HEK293 (cell line): ENCODE measurements around the gene GANAB.

Experiments used
- CTCF ChIA-PET: fragments of 350-600 bp; formaldehyde crosslinking; extraction: SDS; loops from one replicate; lab custom pipeline; 2021; ENCODE audit warnings: antibody characterized with exemption; lab: Yijun Ruan, JAX
- POLR2A ChIA-PET: fragments of 300-600 bp; formaldehyde crosslinking; extraction: SDS; loops from one replicate; lab custom pipeline; 2020; ENCODE audit warnings: antibody characterized with exemption, inconsistent platforms; lab: Yijun Ruan, JAX
- H3K27ac ChIP-seq: fragments of 200-500 bp; sonication (Bioruptor generic); 2 replicates; pipeline ENCODE4 v1.5.1; 2014; ENCODE audit warnings: low read depth, low read length, control low read depth, inconsistent platforms; ENCODE audit errors: extremely low read depth
- H3K36me3 ChIP-seq, 2 experiments: fragments of 200-500 bp in 1 of 2; sonication (Bioruptor generic) in 1 of 2; 1 replicate in 1 of 2; 2 replicates in 1 of 2; pipeline ENCODE4 v1.5.1; 2014 to 2017; ENCODE audit warnings: inconsistent platforms in 2 of 2, low read length in 2 of 2; ENCODE audit not compliant: control insufficient read depth in 2 of 2, insufficient read depth in 1 of 2
- H3K4me1 ChIP-seq: fragments of 200-500 bp; sonication (Bioruptor generic); 2 replicates; pipeline ENCODE4 v1.5.1; 2014; ENCODE audit warnings: mild to moderate bottlenecking, low read length, inconsistent platforms; ENCODE audit not compliant: control insufficient read depth, insufficient read depth
- H3K4me3 ChIP-seq: 2 replicates; pipeline ENCODE4 v1.5.1; 2011; ENCODE audit warnings: low read depth, mild to moderate bottlenecking, control low read depth, low read length, moderate library complexity
- H3K9me3 ChIP-seq: fragments of 200-500 bp; sonication (Bioruptor generic); 2 replicates; pipeline ENCODE4 v1.5.1; 2014; ENCODE audit warnings: low read depth, low read length, inconsistent platforms; ENCODE audit not compliant: control insufficient read depth, insufficient read depth
- IKZF3 ChIP-seq: fragments of 450-650 bp; IDR thresholded peaks from 2 replicates; pipeline ENCODE4 v1.5.0; 2018; ENCODE audit warnings: missing biosample characterization, mild to moderate bottlenecking, missing genetic modification characterization, moderate library complexity
- SCRT1 ChIP-seq: fragments of 450-650 bp; formaldehyde crosslinking; IDR thresholded peaks from 2 replicates; pipeline ENCODE4 v1.5.1; 2016; ENCODE audit warnings: missing biosample characterization, missing genetic modification characterization, borderline replicate concordance
- SP2 ChIP-seq: fragments of 450-650 bp; formaldehyde crosslinking; IDR thresholded peaks from 2 replicates; pipeline ENCODE4 v1.5.1; 2016; ENCODE audit warnings: missing biosample characterization, missing genetic modification characterization
- SP7 ChIP-seq: fragments of 450-650 bp; formaldehyde crosslinking; IDR thresholded peaks from 2 replicates; pipeline ENCODE4 v1.5.1; 2016; ENCODE audit warnings: missing biosample characterization, missing genetic modification characterization
- TCF7L2 ChIP-seq: IDR thresholded peaks from 2 replicates; pipeline ENCODE4 v1.6.1; 2011; ENCODE audit warnings: low read depth, mild to moderate bottlenecking, inconsistent platforms, low read length, moderate library complexity, borderline replicate concordance
- TRIM28 ChIP-seq: IDR thresholded peaks from 2 replicates; pipeline ENCODE4 v1.6.1; 2011; ENCODE audit warnings: low read length, control low read depth, borderline replicate concordance
- ZBTB48 ChIP-seq: fragments of 450-650 bp; formaldehyde crosslinking; IDR thresholded peaks from 2 replicates; pipeline ENCODE4 v1.5.1; 2016; ENCODE audit warnings: missing biosample characterization, missing genetic modification characterization
- ZBTB8A ChIP-seq: fragments of 450-650 bp; formaldehyde crosslinking; IDR thresholded peaks from 2 replicates; pipeline ENCODE4 v1.5.1; 2016; ENCODE audit warnings: missing biosample characterization, missing genetic modification characterization
- ZNF184 ChIP-seq: fragments of 450-650 bp; IDR thresholded peaks from 2 replicates; pipeline ENCODE4 v1.5.1; 2018; ENCODE audit warnings: missing biosample characterization, mild to moderate bottlenecking, missing genetic modification characterization
- ZNF302 ChIP-seq: fragments of 450-650 bp; formaldehyde crosslinking; IDR thresholded peaks from 2 replicates; pipeline ENCODE4 v1.5.1; 2016; ENCODE audit warnings: missing biosample characterization, missing genetic modification characterization, low read depth
- ZNF366 ChIP-seq: fragments of 450-650 bp; formaldehyde crosslinking; conservative IDR thresholded peaks from 2 replicates; pipeline ENCODE4 v1.5.1; 2016; ENCODE audit warnings: missing biosample characterization, missing genetic modification characterization
- ZNF416 ChIP-seq: fragments of 450-650 bp; formaldehyde crosslinking; IDR thresholded peaks from 2 replicates; pipeline ENCODE4 v1.5.1; 2016; ENCODE audit warnings: missing biosample characterization, missing genetic modification characterization
- ZNF423 ChIP-seq: fragments of 450-650 bp; formaldehyde crosslinking; IDR thresholded peaks from 2 replicates; pipeline ENCODE4 v1.5.1; 2016; ENCODE audit warnings: missing biosample characterization, missing genetic modification characterization
- ZNF433 ChIP-seq: fragments of 450-650 bp; formaldehyde crosslinking; IDR thresholded peaks from 2 replicates; pipeline ENCODE4 v1.5.1; 2016; ENCODE audit warnings: missing biosample characterization, missing genetic modification characterization, low read depth
- ZNF510 ChIP-seq: fragments of 450-650 bp; formaldehyde crosslinking; IDR thresholded peaks from 2 replicates; pipeline ENCODE4 v1.5.1; 2018; ENCODE audit warnings: mild to moderate bottlenecking, missing genetic modification characterization, missing biosample characterization; ENCODE audit not compliant: insufficient replicate concordance
- ZNF555 ChIP-seq: fragments of 450-650 bp; formaldehyde crosslinking; conservative IDR thresholded peaks from 2 replicates; pipeline ENCODE4 v1.5.1; 2017; ENCODE audit warnings: missing biosample characterization, mild to moderate bottlenecking, missing genetic modification characterization, inconsistent platforms
- ZNF585B ChIP-seq: fragments of 450-650 bp; formaldehyde crosslinking; IDR thresholded peaks from 2 replicates; pipeline ENCODE4 v1.5.1; 2016; ENCODE audit warnings: missing biosample characterization, missing genetic modification characterization
- ZNF596 ChIP-seq: fragments of 450-650 bp; IDR thresholded peaks from 2 replicates; pipeline ENCODE4 v1.5.0; 2018; ENCODE audit warnings: missing biosample characterization, mild to moderate bottlenecking, missing genetic modification characterization, moderate library complexity
- ZNF610 ChIP-seq: fragments of 450-650 bp; formaldehyde crosslinking; IDR thresholded peaks from 2 replicates; pipeline ENCODE4 v1.5.1; 2016; ENCODE audit warnings: missing biosample characterization, missing genetic modification characterization, borderline replicate concordance
- ZNF707 ChIP-seq: fragments of 450-650 bp; formaldehyde crosslinking; IDR thresholded peaks from 2 replicates; pipeline ENCODE4 v1.5.1; 2016; ENCODE audit warnings: missing biosample characterization, missing genetic modification characterization
- ZNF777 ChIP-seq: fragments of 450-650 bp; formaldehyde crosslinking; IDR thresholded peaks from 2 replicates; pipeline ENCODE4 v1.5.1; 2017; ENCODE audit warnings: missing biosample characterization, missing genetic modification characterization, borderline replicate concordance
- ZSCAN23 ChIP-seq: fragments of 450-650 bp; formaldehyde crosslinking; IDR thresholded peaks from 2 replicates; pipeline ENCODE4 v1.5.1; 2016; ENCODE audit warnings: missing biosample characterization, missing genetic modification characterization
- TF ChIP-seq, protein P1 (sequence below): fragments of 450-650 bp; formaldehyde crosslinking; IDR thresholded peaks from 2 replicates; pipeline ENCODE4 v1.5.1; 2016; ENCODE audit warnings: missing biosample characterization, missing genetic modification characterization
- TF ChIP-seq, protein P2 (sequence below): fragments of 450-650 bp; formaldehyde crosslinking; IDR thresholded peaks from 2 replicates; pipeline ENCODE4 v1.5.1; 2016; ENCODE audit warnings: missing biosample characterization, missing genetic modification characterization
- TF ChIP-seq, protein P3 (sequence below): fragments of 450-650 bp; formaldehyde crosslinking; IDR thresholded peaks from 2 replicates; pipeline ENCODE4 v1.5.1; 2016; ENCODE audit warnings: missing biosample characterization, missing genetic modification characterization
- TF ChIP-seq, protein P4 (sequence below): fragments of 450-650 bp; formaldehyde crosslinking; IDR thresholded peaks from 2 replicates; pipeline ENCODE4 v1.5.1; 2016; ENCODE audit warnings: missing biosample characterization, missing genetic modification characterization
- TF ChIP-seq, protein P5 (sequence below): fragments of 450-650 bp; formaldehyde crosslinking; conservative IDR thresholded peaks from 2 replicates; pipeline ENCODE4 v1.5.1; 2016; ENCODE audit warnings: low read depth, missing biosample characterization, missing genetic modification characterization

Gene GANAB

DNA sequence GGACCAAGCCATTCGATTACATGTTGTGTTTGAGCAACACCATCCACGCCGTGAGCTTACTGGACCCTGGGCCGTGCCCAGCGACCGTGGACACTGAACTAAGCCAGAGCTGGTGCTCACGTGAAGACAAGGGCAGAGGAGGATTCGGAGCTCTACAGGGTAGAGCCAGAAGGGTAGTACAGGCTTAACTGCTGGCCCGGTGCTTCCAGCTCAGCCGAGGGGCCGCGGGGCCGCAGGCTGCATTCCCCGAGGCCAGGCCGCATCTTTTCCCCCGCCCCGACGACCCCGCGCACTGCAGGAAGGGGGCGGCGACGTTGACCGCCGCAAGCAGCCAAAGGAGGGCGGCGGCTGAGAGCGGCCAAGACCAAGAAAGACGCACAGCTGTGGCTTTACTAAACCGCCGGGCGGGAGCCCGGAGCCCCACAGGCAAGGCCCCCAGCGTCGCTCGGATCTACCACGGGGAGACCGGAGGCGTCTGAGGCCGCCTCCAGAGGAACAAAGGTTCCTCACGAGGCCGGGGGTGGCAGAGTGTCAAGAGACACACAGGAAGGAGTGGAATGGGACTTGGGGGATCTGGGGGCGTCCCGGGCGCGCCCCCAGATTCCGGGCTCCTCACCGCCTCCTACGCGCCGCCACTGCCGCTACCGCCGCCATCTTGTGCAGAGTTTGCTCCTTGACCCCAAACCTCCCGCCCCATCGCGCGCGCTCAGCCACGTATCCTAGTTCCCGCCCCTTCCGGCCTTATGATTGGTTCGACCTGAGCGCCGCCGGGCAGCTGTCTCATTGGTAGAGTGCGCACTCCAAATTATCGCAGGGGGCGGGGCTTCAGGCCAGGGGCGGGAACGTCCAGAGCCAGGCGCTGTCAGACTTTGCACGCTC lies at the start of gene GANAB:
TSS of gene GANAB (minus strand) at position 668 of the 879 bp plus-strand sequence. CDS start at position 654, 14 bp downstream.
- Histone ChIP-seq H3K9me3 (no peaks in the 10 kb centered on the region), H3K4me1 (peaks cover 3% of the 10 kb centered on the region; the same call in 1 of the 2 replicates), H3K27ac (peak within 1 kb of the TSS; percentile 83), H3K4me3 (peak within 1 kb of the TSS; percentile 86), H3K36me3 (peaks cover 5 to 57% of the 10 kb centered on the region in 2 experiments; a peak in 2 of 3 replicates)
- ChIA-PET POLR2A (interaction anchor here (0.6 to 5.9 kb wide), 24 partner anchors 9 to 289 kb away, joined by 3 to 79 read pairs (median 4); partner anchors contain the start of genes B3GAT3, C11orf98, CSKMT and EEF1G), CTCF (interaction anchor here (0.9 to 1.5 kb wide), 3 partner anchors 9 to 85 kb away, joined by 3 to 5 read pairs (median 4); no protein-coding TSS in a partner anchor)
- TF ChIP-seq ZBTB8A (tag by site-specific recombination) (peak; percentile 35; the same call in 1 of the 2 replicates), ZNF777 (tag by site-specific recombination) (0 out of 2 replicates have a peak, but pooled peaks have one; percentile 32), IKZF3 (no peak), ZBTB48 (tag by site-specific recombination) (no peak), ZNF416 (no peak), TRIM28 (no peak), ZNF585B (tag by site-specific recombination) (no peak), ZNF596 (no peak), ZNF423 (no peak), SP2 (peak; percentile 95), ZNF433 (tag by site-specific recombination) (no peak), TCF7L2 (no peak), ZNF707 (no peak), ZNF555 (tag by site-specific recombination) (no peak), ZNF366 (tag by site-specific recombination) (no peak), ZNF610 (tag by site-specific recombination) (peak; percentile 66; the same call in 1 of the 2 replicates), ZNF184 (tag by site-specific recombination) (no peak), SCRT1 (tag by site-specific recombination) (no peak), ZNF302 (tag by site-specific recombination) (no peak), SP7 (peak; percentile 44; the same call in 1 of the 2 replicates), ZNF510 (no peak), ZSCAN23 (tag by site-specific recombination) (no peak)
- TF ChIP-seq, protein P1, sequence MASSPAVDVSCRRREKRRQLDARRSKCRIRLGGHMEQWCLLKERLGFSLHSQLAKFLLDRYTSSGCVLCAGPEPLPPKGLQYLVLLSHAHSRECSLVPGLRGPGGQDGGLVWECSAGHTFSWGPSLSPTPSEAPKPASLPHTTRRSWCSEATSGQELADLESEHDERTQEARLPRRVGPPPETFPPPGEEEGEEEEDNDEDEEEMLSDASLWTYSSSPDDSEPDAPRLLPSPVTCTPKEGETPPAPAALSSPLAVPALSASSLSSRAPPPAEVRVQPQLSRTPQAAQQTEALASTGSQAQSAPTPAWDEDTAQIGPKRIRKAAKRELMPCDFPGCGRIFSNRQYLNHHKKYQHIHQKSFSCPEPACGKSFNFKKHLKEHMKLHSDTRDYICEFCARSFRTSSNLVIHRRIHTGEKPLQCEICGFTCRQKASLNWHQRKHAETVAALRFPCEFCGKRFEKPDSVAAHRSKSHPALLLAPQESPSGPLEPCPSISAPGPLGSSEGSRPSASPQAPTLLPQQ (tag by site-specific recombination) = peak; percentile 48; the same call in 1 of the 2 replicates
- TF ChIP-seq, protein P2, sequence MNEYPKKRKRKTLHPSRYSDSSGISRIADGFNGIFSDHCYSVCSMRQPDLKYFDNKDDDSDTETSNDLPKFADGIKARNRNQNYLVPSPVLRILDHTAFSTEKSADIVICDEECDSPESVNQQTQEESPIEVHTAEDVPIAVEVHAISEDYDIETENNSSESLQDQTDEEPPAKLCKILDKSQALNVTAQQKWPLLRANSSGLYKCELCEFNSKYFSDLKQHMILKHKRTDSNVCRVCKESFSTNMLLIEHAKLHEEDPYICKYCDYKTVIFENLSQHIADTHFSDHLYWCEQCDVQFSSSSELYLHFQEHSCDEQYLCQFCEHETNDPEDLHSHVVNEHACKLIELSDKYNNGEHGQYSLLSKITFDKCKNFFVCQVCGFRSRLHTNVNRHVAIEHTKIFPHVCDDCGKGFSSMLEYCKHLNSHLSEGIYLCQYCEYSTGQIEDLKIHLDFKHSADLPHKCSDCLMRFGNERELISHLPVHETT (tag by site-specific recombination) = no peak; the same call in 1 of the 2 replicates
- TF ChIP-seq, protein P3, sequence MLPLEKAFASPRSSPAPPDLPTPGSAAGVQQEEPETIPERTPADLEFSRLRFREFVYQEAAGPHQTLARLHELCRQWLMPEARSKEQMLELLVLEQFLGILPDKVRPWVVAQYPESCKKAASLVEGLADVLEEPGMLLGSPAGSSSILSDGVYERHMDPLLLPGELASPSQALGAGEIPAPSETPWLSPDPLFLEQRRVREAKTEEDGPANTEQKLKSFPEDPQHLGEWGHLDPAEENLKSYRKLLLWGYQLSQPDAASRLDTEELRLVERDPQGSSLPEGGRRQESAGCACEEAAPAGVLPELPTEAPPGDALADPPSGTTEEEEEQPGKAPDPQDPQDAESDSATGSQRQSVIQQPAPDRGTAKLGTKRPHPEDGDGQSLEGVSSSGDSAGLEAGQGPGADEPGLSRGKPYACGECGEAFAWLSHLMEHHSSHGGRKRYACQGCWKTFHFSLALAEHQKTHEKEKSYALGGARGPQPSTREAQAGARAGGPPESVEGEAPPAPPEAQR (tag by site-specific recombination) = no peak
- TF ChIP-seq, protein P4, sequence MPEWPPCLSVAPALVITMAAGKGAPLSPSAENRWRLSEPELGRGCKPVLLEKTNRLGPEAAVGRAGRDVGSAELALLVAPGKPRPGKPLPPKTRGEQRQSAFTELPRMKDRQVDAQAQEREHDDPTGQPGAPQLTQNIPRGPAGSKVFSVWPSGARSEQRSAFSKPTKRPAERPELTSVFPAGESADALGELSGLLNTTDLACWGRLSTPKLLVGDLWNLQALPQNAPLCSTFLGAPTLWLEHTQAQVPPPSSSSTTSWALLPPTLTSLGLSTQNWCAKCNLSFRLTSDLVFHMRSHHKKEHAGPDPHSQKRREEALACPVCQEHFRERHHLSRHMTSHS (tag by site-specific recombination) = no peak
- TF ChIP-seq, protein P5, sequence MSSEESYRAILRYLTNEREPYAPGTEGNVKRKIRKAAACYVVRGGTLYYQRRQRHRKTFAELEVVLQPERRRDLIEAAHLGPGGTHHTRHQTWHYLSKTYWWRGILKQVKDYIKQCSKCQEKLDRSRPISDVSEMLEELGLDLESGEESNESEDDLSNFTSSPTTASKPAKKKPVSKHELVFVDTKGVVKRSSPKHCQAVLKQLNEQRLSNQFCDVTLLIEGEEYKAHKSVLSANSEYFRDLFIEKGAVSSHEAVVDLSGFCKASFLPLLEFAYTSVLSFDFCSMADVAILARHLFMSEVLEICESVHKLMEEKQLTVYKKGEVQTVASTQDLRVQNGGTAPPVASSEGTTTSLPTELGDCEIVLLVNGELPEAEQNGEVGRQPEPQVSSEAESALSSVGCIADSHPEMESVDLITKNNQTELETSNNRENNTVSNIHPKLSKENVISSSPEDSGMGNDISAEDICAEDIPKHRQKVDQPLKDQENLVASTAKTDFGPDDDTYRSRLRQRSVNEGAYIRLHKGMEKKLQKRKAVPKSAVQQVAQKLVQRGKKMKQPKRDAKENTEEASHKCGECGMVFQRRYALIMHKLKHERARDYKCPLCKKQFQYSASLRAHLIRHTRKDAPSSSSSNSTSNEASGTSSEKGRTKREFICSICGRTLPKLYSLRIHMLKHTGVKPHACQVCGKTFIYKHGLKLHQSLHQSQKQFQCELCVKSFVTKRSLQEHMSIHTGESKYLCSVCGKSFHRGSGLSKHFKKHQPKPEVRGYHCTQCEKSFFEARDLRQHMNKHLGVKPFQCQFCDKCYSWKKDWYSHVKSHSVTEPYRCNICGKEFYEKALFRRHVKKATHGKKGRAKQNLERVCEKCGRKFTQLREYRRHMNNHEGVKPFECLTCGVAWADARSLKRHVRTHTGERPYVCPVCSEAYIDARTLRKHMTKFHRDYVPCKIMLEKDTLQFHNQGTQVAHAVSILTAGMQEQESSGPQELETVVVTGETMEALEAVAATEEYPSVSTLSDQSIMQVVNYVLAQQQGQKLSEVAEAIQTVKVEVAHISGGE (tag by site-specific recombination) = peak; percentile 30; the same call in 1 of the 2 replicates
